AG04449 (cell line): ENCODE data around the gene CBFA2T3.

ENCODE experiments used
- CTCF ChIA-PET: fragments of 350-600 bp; formaldehyde crosslinking; extraction: SDS; loops from one replicate; lab custom pipeline; 2021; ENCODE audit warnings: antibody characterized with exemption; lab: Yijun Ruan, JAX
- POLR2A ChIA-PET: fragments of 400-600, 350-600 bp; formaldehyde crosslinking; extraction: SDS; loops from one replicate; lab custom pipeline; 2020; ENCODE audit warnings: antibody characterized with exemption, inconsistent platforms; lab: Yijun Ruan, JAX
- DNase-seq: peaks from one replicate; pipeline ENCODE4 v3.0.0-alpha.2; 2010; ENCODE audit warnings: low read depth, low spot score
- H3K4me3 ChIP-seq: 2 replicates; pipeline ENCODE4 v1.5.1; 2011; ENCODE audit warnings: low read depth, mild to moderate bottlenecking, control low read depth, low read length
- CTCF ChIP-seq: IDR thresholded peaks from one replicate; pipeline ENCODE4 v1.5.1; 2011; ENCODE audit warnings: mild to moderate bottlenecking, moderate library complexity, low read length, control low read depth, inconsistent platforms; ENCODE audit not compliant: insufficient read depth; ENCODE audit errors: missing control alignments

Gene CBFA2T3

GRCh38 chr16:89023151-89023551 is 46.1 kb upstream of the CBFA2T3 start:
- TF ChIP-seq CTCF, result no peak
- H3K4me3 ChIP-seq, result no peak overlapping the region
- POLR2A ChIA-PET, result no interaction called here
- CTCF ChIA-PET, result no interaction called here
- DNase-seq, result no peak

- ChIA-PET CTCF (no interaction called here), POLR2A (no interaction called here)
- no peak overlapping the region for H3K4me3 ChIP-seq
- no peak for TF ChIP-seq CTCF
- no peak for DNase-seq
Measured at GRCh38 chr16:89022051-89022836, 45.2 kb upstream of the CBFA2T3 start.

GRCh38 chr16:89020925-89021595 is 44.1 kb upstream of the CBFA2T3 start:
- POLR2A ChIA-PET, result no interaction called here
- no peak overlapping the region for H3K4me3 ChIP-seq
- no peak for DNase-seq
- TF ChIP-seq CTCF, result no peak
- CTCF ChIA-PET, result no interaction called here

- POLR2A ChIA-PET, result no interaction called here
- DNase-seq, result no peak
- no peak overlapping the region for H3K4me3 ChIP-seq
- no peak for TF ChIP-seq CTCF
- CTCF ChIA-PET, result no interaction called here
Measured at GRCh38 chr16:89020068-89020924, 43.3 kb upstream of the CBFA2T3 start.

GRCh38 chr16:89019511-89019910 is 42.5 kb upstream of the CBFA2T3 start:
- CTCF ChIA-PET, result no interaction called here
- H3K4me3 ChIP-seq, result no peak overlapping the region
- no peak for DNase-seq
- TF ChIP-seq CTCF, result no peak
- POLR2A ChIA-PET, result no interaction called here
